ENCODE results near the gene PRSS8. TPM values are rescaled to one million over a fixed set of nuclear protein-coding genes. Genes with fewer than 3 reads are reported as not detected.

Gene PRSS8
- total and polyA plus RNA-seq, 2 donors from 2014 or later, result 64.6 to 187 TPM

GRCh38 chr16:31130899-31131298 is 4.6 kb downstream of the PRSS8 start:
- Histone ChIP-seq H3K4me1 (ENCODE audit: control insufficient read depth in 2 of 3, insufficient read depth in 2 of 3, low read depth in 1 of 3, low read length in 3 of 3) (peaks cover 0 to 45% (median 17%) of the 10 kb centered on the region in 3 donors), H3K4me3 (ENCODE audit: low read length in 3 of 3) (no peak overlapping the region), H3K9ac (ENCODE audit: low read length in 3 of 3) (peak overlapping the region in 1 of 3 donors; percentile 55), H3K27me3 (ENCODE audit: control insufficient read depth, insufficient read depth, low read length) (no peaks in the 10 kb centered on the region), H3K27ac (ENCODE audit: low read depth in 2 of 2, low read length in 2 of 2) (peak overlapping the region; percentile 85 to 90), H3K9me3 (ENCODE audit: control insufficient read depth in 2 of 3, insufficient read depth in 1 of 3, low read length in 3 of 3) (no peaks in the 10 kb centered on the region), H3K36me3 (ENCODE audit: control insufficient read depth in 2 of 3, insufficient read depth in 3 of 3, low read length in 3 of 3) (peaks cover 3 to 35% (median 8%) of the 10 kb centered on the region in 3 donors)
- no peak for TF ChIP-seq CTCF (IDR thresholded peaks at IDR 0.05; ENCODE audit: borderline replicate concordance, extremely low read depth, insufficient read depth)
- intact Hi-C loops (cut with DNase I), result no loop called here
- DNase-seq (peak; percentile 56 to 96 (median 75)), FAIRE-seq (no peak)

- H3K36me3 ChIP-seq (ENCODE audit: control insufficient read depth in 2 of 3, insufficient read depth in 3 of 3, low read length in 3 of 3), result peaks cover 3 to 35% (median 8%) of the 10 kb centered on the region in 3 donors
- intact Hi-C loops (cut with DNase I), result no loop called here
- DNase-seq, result peak in 2 of 5 donors; percentile 51 to 82
- peak overlapping the region; percentile 85 to 90 for H3K27ac ChIP-seq (ENCODE audit: low read depth in 2 of 2, low read length in 2 of 2)
- no peak for TF ChIP-seq CTCF (IDR thresholded peaks at IDR 0.05; ENCODE audit: borderline replicate concordance, extremely low read depth, insufficient read depth)
- H3K9me3 ChIP-seq (ENCODE audit: control insufficient read depth in 2 of 3, insufficient read depth in 1 of 3, low read length in 3 of 3), result no peaks in the 10 kb centered on the region
- no peak overlapping the region for H3K4me3 ChIP-seq (ENCODE audit: low read length in 3 of 3)
- peak overlapping the region in 1 of 3 donors; percentile 55 for H3K9ac ChIP-seq (ENCODE audit: low read length in 3 of 3)
- no peak for FAIRE-seq
- H3K4me1 ChIP-seq (ENCODE audit: control insufficient read depth in 2 of 3, insufficient read depth in 2 of 3, low read depth in 1 of 3, low read length in 3 of 3), result peaks cover 0 to 42% (median 15%) of the 10 kb centered on the region in 3 donors
- H3K27me3 ChIP-seq (ENCODE audit: control insufficient read depth, insufficient read depth, low read length), result no peaks in the 10 kb centered on the region
Observed at GRCh38 chr16:31130336-31130891, 5.1 kb downstream of the PRSS8 start.

DNA sequence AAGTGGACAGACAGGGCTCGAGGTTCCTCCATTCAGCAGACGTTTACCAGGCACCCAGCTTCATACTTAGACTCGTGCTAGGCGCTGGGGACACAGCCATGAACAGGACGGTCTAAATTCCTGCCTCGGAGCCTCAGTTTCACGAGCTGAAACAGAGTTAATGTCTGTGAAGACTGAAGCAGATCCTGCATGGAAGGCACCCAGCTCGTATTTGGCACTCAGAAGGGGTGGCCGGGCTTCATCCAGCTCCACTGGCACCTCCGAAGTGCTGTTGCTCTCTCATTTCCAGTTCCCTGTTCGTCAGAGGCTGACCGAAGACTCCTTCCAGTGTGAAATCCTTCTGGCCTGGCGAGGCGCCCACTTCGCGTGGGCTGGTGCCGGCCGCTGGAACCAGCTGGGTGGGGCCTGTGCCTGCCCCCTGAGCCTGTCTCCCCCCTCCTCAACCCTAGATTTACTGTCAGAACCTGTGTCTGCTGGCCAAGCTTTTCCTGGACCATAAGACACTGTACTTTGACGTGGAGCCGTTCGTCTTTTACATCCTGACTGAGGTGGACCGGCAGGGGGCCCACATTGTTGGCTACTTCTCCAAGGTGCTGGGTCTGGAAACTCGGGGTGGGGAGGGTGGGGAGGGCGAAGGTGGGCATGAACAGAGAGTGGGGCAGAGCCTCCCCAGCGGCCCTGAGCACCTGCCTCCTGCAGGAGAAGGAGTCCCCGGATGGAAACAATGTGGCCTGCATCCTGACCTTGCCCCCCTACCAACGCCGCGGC is 5.8 kb downstream of the PRSS8 start:
- intact Hi-C loops (cut with DNase I), result no loop called here
- Histone ChIP-seq H3K9me3 (ENCODE audit: control insufficient read depth in 2 of 3, insufficient read depth in 1 of 3, low read length in 3 of 3) (no peaks in the 10 kb centered on the region), H3K36me3 (ENCODE audit: control insufficient read depth in 2 of 3, insufficient read depth in 3 of 3, low read length in 3 of 3) (peaks cover 3 to 35% (median 8%) of the 10 kb centered on the region in 3 donors), H3K27me3 (ENCODE audit: control insufficient read depth, insufficient read depth, low read length) (no peaks in the 10 kb centered on the region), H3K27ac (ENCODE audit: low read depth in 2 of 2, low read length in 2 of 2) (peak overlapping the region; percentile 85 to 90), H3K9ac (ENCODE audit: low read length in 3 of 3) (peak overlapping the region in 2 of 3 donors; percentile 27 to 55), H3K4me3 (ENCODE audit: low read length in 3 of 3) (no peak overlapping the region), H3K4me1 (ENCODE audit: control insufficient read depth in 2 of 3, insufficient read depth in 2 of 3, low read depth in 1 of 3, low read length in 3 of 3) (peaks cover 0 to 42% (median 13%) of the 10 kb centered on the region in 3 donors)
- FAIRE-seq, result no peak
- DNase-seq, result peak in 2 of 5 donors; percentile 34 to 89
- no peak for TF ChIP-seq CTCF (IDR thresholded peaks at IDR 0.05; ENCODE audit: borderline replicate concordance, extremely low read depth, insufficient read depth)

All from kidney (tissue), 14 donors.